ENCODE measurements around the gene ACADS. TPM values are rescaled to one million over a fixed set of nuclear protein-coding genes. Genes with fewer than 3 reads are reported as not detected.

ACADS gene
- total RNA-seq, 1 donor from 2014 or later, result 20.0 TPM

DNA sequence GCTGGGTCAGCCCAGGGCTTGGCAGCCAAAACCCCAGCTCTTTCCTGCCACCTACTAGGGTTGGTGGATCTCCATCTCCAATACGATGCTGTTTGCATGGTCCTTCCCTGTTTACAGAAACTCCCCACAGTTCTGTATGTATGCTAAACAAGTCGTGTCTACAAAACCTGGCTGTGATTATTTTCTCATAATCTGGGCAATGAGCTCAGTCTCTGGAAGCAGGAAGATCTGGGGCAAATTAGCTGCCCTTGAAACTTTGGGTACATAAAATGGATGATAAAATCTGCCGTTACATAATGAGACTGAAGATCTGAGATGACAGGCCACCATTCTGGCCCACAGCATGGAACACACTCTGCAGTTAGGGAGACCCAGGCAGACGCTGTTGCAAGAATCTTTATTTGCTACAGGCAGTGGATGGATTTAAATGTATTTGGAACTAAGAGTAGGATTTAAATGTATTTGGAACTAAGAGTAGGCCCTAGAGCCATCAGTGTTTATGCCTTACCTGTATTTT, 31.7 kb downstream of the ACADS start:
- Histone ChIP-seq H3K36me3 (ENCODE audit: control insufficient read depth, insufficient read depth, low read length) (no peaks in the 10 kb centered on the region), H3K4me3 (ENCODE audit: low read depth, low read length) (no peak overlapping the region), H3K27me3 (ENCODE audit: control insufficient read depth, insufficient read depth, low read length) (no peaks in the 10 kb centered on the region)
- no peak for DNase-seq (ENCODE audit: low read depth)
- TF ChIP-seq, protein P1, sequence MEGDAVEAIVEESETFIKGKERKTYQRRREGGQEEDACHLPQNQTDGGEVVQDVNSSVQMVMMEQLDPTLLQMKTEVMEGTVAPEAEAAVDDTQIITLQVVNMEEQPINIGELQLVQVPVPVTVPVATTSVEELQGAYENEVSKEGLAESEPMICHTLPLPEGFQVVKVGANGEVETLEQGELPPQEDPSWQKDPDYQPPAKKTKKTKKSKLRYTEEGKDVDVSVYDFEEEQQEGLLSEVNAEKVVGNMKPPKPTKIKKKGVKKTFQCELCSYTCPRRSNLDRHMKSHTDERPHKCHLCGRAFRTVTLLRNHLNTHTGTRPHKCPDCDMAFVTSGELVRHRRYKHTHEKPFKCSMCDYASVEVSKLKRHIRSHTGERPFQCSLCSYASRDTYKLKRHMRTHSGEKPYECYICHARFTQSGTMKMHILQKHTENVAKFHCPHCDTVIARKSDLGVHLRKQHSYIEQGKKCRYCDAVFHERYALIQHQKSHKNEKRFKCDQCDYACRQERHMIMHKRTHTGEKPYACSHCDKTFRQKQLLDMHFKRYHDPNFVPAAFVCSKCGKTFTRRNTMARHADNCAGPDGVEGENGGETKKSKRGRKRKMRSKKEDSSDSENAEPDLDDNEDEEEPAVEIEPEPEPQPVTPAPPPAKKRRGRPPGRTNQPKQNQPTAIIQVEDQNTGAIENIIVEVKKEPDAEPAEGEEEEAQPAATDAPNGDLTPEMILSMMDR (IDR thresholded peaks at IDR 0.05; ENCODE audit: insufficient read depth, low read length, poor library complexity, severe bottlenecking), result no peak

DNA sequence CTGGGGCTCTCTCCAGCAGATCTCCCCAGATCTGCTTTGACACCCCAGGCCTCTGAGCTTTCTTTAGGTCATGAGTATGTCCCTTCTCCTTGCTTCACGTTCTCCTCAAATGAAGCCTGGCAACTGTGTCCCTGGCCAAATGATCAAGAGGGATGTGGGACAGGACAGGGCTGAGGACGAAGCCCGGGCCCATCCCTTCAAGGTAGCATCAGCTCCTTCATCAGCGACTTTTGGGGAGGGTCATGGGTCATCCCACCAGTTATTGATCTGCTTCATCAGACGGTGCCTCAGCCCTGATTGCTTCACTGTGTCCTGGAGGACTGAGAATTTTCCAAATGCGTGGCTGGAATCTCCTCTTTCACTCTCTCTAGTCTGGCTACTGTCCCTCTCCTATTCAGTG, 32.3 kb downstream of the ACADS start:
- Histone ChIP-seq H3K4me3 (ENCODE audit: low read depth, low read length) (no peak overlapping the region), H3K27me3 (ENCODE audit: control insufficient read depth, insufficient read depth, low read length) (no peaks in the 10 kb centered on the region), H3K36me3 (ENCODE audit: control insufficient read depth, insufficient read depth, low read length) (no peaks in the 10 kb centered on the region)
- no peak for DNase-seq (ENCODE audit: low read depth)
- TF ChIP-seq, protein P1 (IDR thresholded peaks at IDR 0.05; ENCODE audit: insufficient read depth, low read length, poor library complexity, severe bottlenecking), result no peak

DNA sequence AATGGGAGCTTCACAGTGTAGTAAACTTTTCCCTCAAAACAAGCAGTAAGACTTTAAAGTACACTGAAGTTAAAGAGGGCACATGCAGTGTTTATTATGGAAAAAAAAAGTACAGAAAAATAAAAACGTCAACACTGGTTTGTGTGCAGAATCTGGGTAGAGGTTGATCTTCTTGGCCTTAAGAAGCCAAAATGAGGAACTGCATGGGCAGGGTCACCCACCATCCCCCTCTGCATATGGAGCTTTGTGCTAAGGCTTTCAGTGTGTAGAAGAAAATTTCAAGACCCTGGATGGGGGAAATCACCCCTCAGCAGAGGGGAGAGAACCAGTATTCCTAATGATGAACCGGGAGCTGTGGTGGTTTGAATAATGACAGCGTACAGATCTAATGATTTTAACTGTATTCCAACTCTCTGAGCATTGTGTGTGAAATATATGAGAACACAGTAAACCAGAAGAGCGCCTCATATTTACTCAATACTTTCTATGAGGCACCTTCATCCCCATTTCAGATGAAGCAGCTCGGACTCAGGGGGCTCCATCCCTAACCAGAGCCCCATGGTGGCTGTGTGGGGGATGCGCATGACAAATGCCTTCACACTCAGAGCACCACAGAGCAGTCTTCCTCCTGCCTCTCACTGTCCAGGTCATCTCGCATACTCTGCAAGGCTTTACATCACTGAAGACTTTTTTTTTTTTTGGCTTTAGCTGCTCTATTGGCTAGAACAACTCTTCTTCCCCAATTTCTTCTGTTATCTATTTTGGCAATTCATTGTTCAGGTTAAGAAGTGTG, 33.4 kb downstream of the ACADS start:
- H3K4me3 ChIP-seq (ENCODE audit: low read depth, low read length), result no peak overlapping the region
- no peak for DNase-seq (ENCODE audit: low read depth)
- H3K27me3 ChIP-seq (ENCODE audit: control insufficient read depth, insufficient read depth, low read length), result no peaks in the 10 kb centered on the region
- H3K36me3 ChIP-seq (ENCODE audit: control insufficient read depth, insufficient read depth, low read length), result no peaks in the 10 kb centered on the region
- TF ChIP-seq, protein P1 (IDR thresholded peaks at IDR 0.05; ENCODE audit: insufficient read depth, low read length, poor library complexity, severe bottlenecking), result no peak

DNA sequence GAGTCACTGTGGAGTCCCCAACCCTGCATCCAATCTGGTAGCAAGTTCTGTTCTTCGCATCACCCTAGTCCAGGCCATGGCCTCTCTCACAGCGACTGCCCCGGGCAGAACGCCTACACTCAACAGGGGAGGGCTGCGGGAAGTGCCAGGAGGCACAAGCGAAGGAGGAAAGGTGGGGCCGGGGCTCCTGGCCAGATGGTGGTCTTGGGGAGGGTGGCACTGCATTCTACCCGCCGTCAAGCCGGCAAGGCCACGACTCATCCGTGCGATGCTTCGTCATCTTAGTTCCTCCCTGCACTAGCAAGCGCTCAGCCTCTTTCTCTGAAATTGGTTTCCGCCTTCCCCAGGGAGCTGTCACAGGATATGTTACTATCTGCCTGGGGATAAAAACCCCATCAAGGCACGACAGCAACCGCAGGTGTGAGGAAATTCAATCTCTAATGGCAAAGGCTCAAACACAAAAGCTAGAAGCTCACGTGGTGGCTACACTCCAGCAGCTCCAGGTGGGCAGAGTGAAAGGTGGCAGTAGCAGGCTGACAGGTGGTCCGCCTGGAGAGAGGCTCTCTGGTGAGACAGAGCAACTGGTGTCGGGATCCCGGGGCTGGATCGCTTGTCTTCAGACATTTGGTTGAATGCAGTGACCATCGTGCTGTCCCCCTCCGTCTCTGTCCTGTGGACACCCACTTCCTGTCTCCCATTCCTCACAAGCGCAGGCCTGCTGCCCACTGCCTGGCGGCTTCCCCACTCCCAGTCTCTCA, 34.1 kb downstream of the ACADS start:
- H3K36me3 ChIP-seq (ENCODE audit: control insufficient read depth, insufficient read depth, low read length), result no peaks in the 10 kb centered on the region
- no peak overlapping the region for H3K4me3 ChIP-seq (ENCODE audit: low read depth, low read length)
- no peaks in the 10 kb centered on the region for H3K27me3 ChIP-seq (ENCODE audit: control insufficient read depth, insufficient read depth, low read length)
- TF ChIP-seq, protein P1 (IDR thresholded peaks at IDR 0.05; ENCODE audit: insufficient read depth, low read length, poor library complexity, severe bottlenecking), result no peak
- DNase-seq (ENCODE audit: low read depth), result no peak

DNA sequence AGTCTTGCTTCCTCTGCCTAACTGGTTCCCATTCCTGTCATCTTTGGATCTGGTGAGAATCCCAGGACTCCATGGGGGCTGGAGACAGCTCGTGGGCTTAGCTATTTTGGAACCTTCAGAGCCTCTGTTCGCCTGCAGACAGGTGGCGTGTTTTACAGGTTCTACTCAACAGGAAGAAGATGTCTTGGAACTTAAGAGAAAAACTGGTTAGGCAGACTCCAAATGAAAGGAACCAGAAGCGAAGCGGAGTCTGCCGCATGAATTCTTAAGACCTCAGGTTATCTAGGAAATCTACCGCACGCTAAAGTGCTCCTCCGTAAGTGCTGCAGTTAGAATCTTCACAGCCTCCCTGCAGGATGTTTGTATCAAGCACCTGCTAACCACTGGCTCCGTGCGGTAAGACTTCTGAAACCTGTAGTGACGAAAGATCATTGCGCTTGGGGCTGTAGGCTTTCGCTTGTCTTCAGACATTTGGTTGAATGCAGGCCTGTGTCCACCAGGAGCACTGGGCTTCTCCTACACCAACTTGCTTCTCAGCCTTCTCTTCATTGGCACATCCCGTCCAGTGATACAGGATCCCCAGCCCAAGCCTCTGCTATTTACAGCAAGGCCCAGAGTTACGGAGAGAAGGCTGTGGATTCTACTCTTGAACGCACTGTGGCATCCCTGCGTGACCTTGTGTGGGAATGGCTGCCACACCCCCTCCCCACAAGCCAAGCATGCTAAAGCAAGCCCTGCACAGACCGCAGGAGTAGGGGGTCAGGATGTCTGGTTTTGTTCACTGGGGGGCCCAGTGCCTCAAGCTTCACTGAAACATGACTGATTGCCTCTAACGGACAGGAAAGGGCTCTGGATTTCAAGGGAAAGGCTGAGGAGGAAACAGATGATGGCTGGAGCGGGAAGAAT, 35.0 kb downstream of the ACADS start:
- H3K4me3 ChIP-seq (ENCODE audit: low read depth, low read length), result no peak overlapping the region
- TF ChIP-seq, protein P1 (IDR thresholded peaks at IDR 0.05; ENCODE audit: insufficient read depth, low read length, poor library complexity, severe bottlenecking), result no peak
- H3K27me3 ChIP-seq (ENCODE audit: control insufficient read depth, insufficient read depth, low read length), result no peaks in the 10 kb centered on the region
- DNase-seq (ENCODE audit: low read depth), result no peak
- H3K36me3 ChIP-seq (ENCODE audit: control insufficient read depth, insufficient read depth, low read length), result no peaks in the 10 kb centered on the region
